Measurements from ENCODE around the gene KRT10.

Gene KRT10

GRCh38 chr17:40801157-40801556 lies 21.3 kb downstream of the KRT10 start:
- no peak for DNase-seq

GRCh38 chr17:40800381-40800780 lies 22.0 kb downstream of the KRT10 start:
- DNase-seq: no peak

- no peak for DNase-seq
Measured at GRCh38 chr17:40799859-40800258, 22.6 kb downstream of the KRT10 start, which contains the start of gene KRT28. KRT28 (minus strand) TSS chr17:40799959; CDS start chr17:40799893, 66 bp downstream.

- DNase-seq: no peak
Measured at GRCh38 chr17:40796846-40797245, 25.6 kb downstream of the KRT10 start.

GRCh38 chr17:40795019-40795667 lies 27.3 kb downstream of the KRT10 start:
- no peak for DNase-seq

GRCh38 chr17:40794466-40794865 lies 27.9 kb downstream of the KRT10 start:
- no peak for DNase-seq

GRCh38 chr17:40793832-40794231 lies 28.6 kb downstream of the KRT10 start:
- no peak for DNase-seq

GRCh38 chr17:40791787-40792436 lies 30.5 kb downstream of the KRT10 start:
- no peak for DNase-seq

- no peak for DNase-seq
Measured at GRCh38 chr17:40791111-40791510, 31.3 kb downstream of the KRT10 start.

- no peak for DNase-seq
Measured at GRCh38 chr17:40782450-40782849, 40.0 kb downstream of the KRT10 start, which contains the start of gene KRT27. KRT27 (minus strand) TSS chr17:40782550; CDS start chr17:40782493, 57 bp downstream.

GRCh38 chr17:40779181-40779909 lies 43.1 kb downstream of the KRT10 start:
- DNase-seq: no peak

GRCh38 chr17:40778461-40778860 lies 44.0 kb downstream of the KRT10 start:
- no peak for DNase-seq

- DNase-seq: no peak
Measured at GRCh38 chr17:40777971-40778370, 44.4 kb downstream of the KRT10 start.

GRCh38 chr17:40777459-40777858 lies 45.0 kb downstream of the KRT10 start:
- no peak for DNase-seq

- no peak for DNase-seq
Measured at GRCh38 chr17:40775945-40776344, 46.5 kb downstream of the KRT10 start.

- no peak for DNase-seq
Measured at GRCh38 chr17:40772101-40772500, 50.3 kb downstream of the KRT10 start, which contains the start of gene KRT26. KRT26 (minus strand) TSS chr17:40772201; CDS start chr17:40772113, 88 bp downstream.

Measured in islet precursor cell (in vitro differentiated cells).